Prostate gland (tissue), 2 donors: Measurements from ENCODE around the gene PRDM16. TPM values are rescaled to one million over a fixed set of nuclear protein-coding genes. Genes with fewer than 3 reads are reported as not detected.

Experiments used
- DNase-seq: peaks from one replicate; pipeline ENCODE4 v3.0.0-alpha.2; 2019; ENCODE audit warnings: low spot score
- H3K27ac ChIP-seq, 2 donors: fragments of 200-600 bp; sonication (generic); 2 replicates each; pipeline ENCODE4 v1.5.1; 2017 to 2019
- H3K27me3 ChIP-seq: fragments of 200-600 bp; sonication (generic); replicated peaks from 2 replicates; pipeline ENCODE4 v1.5.1; 2019; ENCODE audit not compliant: insufficient read depth
- H3K36me3 ChIP-seq, 2 donors: fragments of 200-600 bp; sonication (generic); 1 replicate in 1 of 2; 2 replicates in 1 of 2; pipeline versions ENCODE4 v1.5.1 to v1.8.1; 2017 to 2019
- H3K4me1 ChIP-seq: fragments of 200-600 bp; sonication (generic); replicated peaks from 2 replicates; pipeline ENCODE4 v1.5.1; 2019
- H3K4me3 ChIP-seq, 2 donors: fragments of 200-600 bp; sonication (generic); 2 replicates each; pipeline ENCODE4 v1.5.1; 2017 to 2019
- H3K9me3 ChIP-seq: fragments of 200-600 bp; sonication (generic); 2 replicates; pipeline ENCODE4 v1.5.1; 2017
- CTCF ChIP-seq, 4 experiments: fragments of 200-600 bp in 2 of 4; fragments of 450-650 bp in 2 of 4; sonication (generic) in 2 of 4; IDR thresholded peaks; 1 replicate in 3 of 4; 2 replicates in 1 of 4; pipeline ENCODE4 v1.5.1; 2016 to 2019; ENCODE audit warnings: antibody characterized with exemption in 4 of 4, mild to moderate bottlenecking in 2 of 4, moderate library complexity in 2 of 4
- POLR2A ChIP-seq: fragments of 450-650 bp; IDR thresholded peaks from one replicate; pipeline ENCODE4 v1.6.1; 2016; ENCODE audit warnings: antibody characterized with exemption, mild to moderate bottlenecking
- POLR2AphosphoS5 ChIP-seq: sonication (generic); formaldehyde crosslinking; IDR thresholded peaks from one replicate; pipeline ENCODE4 v1.6.1; 2017; ENCODE audit warnings: antibody characterized with exemption
- WGBS: methylation state at CpG from one replicate; pipeline ENCODE4 v1.1.5; 2018; 5-methylcytosine and 5-hydroxymethylcytosine counted together
- intact Hi-C: fragments of 100-400 bp; cut with DNase I; formaldehyde crosslinking; loops from one replicate; pipeline ENCODE4 v1.14.2; 2022
- total RNA-seq, 2 donors: library from RNA; depleted of rRNA; stranded (reverse); fragments of >200 nt; gene quantifications; one replicate each; pipeline ENCODE4 v1.1.0, GENCODE V29; 2016

The PRDM16 gene
- total RNA-seq, 2 donors from 2014 or later, result 0.23 to 6.5 TPM

DNA sequence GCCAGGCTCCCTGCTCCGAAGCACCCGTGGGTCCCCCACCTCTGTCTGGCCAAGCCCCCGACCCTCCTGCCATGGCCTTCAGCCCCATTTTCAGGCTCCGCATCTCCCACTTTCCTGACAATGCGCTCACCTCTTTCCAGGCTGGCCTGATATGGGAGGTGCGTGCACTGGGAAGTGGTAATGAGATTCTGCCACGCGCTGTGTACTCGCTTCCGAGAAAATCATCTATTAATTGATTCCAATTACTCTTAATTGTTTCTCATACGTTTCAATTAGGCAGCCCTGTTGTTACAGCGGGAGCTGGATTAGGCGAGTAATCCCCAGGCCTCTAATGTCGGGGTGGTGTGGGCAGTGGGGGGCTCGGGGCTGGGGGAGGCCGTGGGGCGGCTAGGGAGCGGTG, 263.0 kb downstream of the PRDM16 start:
- Histone ChIP-seq H3K4me1 (peaks cover 3% of the 10 kb centered on the region), H3K27ac (no peak overlapping the region), H3K9me3 (no peaks in the 10 kb centered on the region), H3K27me3 (no peaks in the 10 kb centered on the region), H3K36me3 (no peaks in the 10 kb centered on the region), H3K4me3 (no peak overlapping the region)
- intact Hi-C loops, result no loop called here
- DNase-seq, result no peak
- 85% methylated on average over 18 of the region's 18 CpGs for WGBS
- no peak for TF ChIP-seq POLR2A
- no peak for TF ChIP-seq CTCF (IDR thresholded peaks at IDR 0.05)
- no peak for TF ChIP-seq POLR2AphosphoS5

DNA sequence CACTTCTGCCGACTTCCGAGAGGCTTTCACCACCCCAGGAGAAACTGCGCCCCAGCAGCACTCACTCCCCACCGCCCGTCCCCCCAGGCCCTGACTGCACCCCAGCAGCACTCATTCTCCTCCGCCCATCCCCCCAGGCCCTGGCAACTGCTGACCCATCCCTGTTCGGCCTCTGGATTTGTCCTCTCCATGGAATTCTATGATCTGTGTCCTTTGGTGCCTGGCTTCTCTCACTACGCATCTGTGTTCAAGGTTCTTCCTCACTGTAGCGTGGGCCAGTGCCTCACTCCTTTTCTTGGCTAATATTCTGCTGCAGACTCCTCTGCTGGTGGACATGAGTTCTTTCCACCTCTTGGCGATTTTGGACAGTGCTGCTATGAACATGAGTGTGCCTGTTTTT, 263.7 kb downstream of the PRDM16 start:
- peaks cover 3% of the 10 kb centered on the region for H3K4me1 ChIP-seq
- H3K9me3 ChIP-seq, result no peaks in the 10 kb centered on the region
- whole genome bisulfite sequencing, result 93% methylated on average over 10 of the region's 10 CpGs
- H3K27me3 ChIP-seq, result no peaks in the 10 kb centered on the region
- no peak for TF ChIP-seq POLR2A
- TF ChIP-seq CTCF (IDR thresholded peaks at IDR 0.05), result no peak
- TF ChIP-seq POLR2AphosphoS5, result no peak
- DNase-seq, result no peak
- no peak overlapping the region for H3K27ac ChIP-seq
- no peak overlapping the region for H3K4me3 ChIP-seq
- H3K36me3 ChIP-seq, result no peaks in the 10 kb centered on the region
- intact Hi-C loops, result no loop called here

GRCh38 chr1:3333903-3334302, 264.9 kb downstream of the PRDM16 start:
- peak overlapping the region; percentile 38 to 70 for H3K27ac ChIP-seq
- DNase-seq, result peak; percentile 75
- peaks cover 3% of the 10 kb centered on the region for H3K4me1 ChIP-seq
- 35% methylated on average over 9 of the region's 9 CpGs for whole genome bisulfite sequencing
- H3K27me3 ChIP-seq, result no peaks in the 10 kb centered on the region
- no peak overlapping the region for H3K4me3 ChIP-seq
- H3K9me3 ChIP-seq, result no peaks in the 10 kb centered on the region
- intact Hi-C loops, result no loop called here
- peak; percentile 97 for TF ChIP-seq POLR2AphosphoS5
- TF ChIP-seq POLR2A, result peak; percentile 3
- no peak for TF ChIP-seq CTCF (IDR thresholded peaks at IDR 0.05)
- H3K36me3 ChIP-seq, result no peaks in the 10 kb centered on the region

DNA sequence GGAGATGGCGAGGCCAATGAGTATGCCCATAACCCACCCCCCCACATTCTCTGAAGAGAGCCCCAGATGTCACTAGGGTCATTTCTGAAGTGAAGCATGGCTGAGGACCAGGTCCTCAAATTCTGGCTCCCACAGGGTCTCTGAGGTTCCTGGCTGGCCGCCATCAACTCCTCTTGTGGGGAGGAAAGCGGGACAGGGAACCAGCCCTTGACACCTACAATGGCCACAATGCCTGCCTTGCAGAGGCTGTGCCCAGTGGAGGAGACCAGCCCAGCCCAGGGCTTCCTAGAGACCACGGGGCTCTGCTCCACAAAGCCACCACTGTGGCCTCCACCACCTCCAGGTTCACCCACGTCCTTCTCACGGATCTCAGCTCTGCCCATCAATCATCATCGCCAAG, 265.4 kb downstream of the PRDM16 start:
- Histone ChIP-seq H3K4me1 (peaks cover 3% of the 10 kb centered on the region), H3K4me3 (no peak overlapping the region), H3K9me3 (no peaks in the 10 kb centered on the region), H3K36me3 (no peaks in the 10 kb centered on the region), H3K27me3 (no peaks in the 10 kb centered on the region), H3K27ac (peak overlapping the region; percentile 38 to 70)
- no peak for DNase-seq
- intact Hi-C loops, result no loop called here
- no peak for TF ChIP-seq CTCF (IDR thresholded peaks at IDR 0.05)
- no peak for TF ChIP-seq POLR2A
- TF ChIP-seq POLR2AphosphoS5, result no peak
- WGBS, result 79% methylated on average over 7 of the region's 7 CpGs

DNA sequence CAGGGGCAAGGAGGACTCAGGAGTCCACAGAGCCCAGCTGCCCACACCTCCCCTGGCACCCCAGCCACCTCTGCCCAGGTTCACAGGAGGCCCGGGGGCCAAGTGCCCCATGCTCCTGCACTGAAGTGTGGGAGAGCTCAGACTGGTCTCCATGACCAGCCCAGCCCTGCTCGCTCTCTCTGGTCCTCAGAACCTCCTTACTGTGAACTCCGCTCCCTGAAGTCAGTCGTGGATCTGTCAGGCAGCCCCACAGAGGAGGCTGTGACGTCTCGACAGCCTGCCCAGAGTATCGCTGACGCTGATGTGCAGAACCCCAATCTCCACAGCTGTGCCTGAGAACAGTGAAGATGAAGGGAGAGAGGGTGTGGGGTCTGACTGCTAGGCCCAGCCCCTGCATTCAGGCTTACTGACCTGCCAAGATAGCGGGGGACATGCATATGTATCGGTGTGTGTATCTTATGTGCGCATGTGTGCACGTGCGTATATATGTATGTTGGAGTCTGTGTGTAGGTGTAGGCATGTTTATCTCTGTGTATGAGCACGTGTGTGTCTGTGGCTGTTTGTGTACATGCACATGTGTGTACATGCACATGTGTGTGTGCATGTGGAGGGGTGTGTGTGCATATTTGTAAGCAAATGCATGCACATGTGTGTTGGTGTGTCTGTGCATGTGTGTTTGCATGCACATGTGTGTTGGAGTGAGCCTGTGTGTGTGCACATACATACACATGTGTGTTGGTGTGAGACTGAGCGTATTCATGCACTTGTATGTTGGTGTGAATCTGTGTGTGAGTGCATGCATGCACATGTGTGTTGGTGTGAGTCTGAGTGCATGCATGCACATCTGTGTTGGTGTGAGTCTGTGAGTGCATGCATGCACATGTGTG, 267.0 kb downstream of the PRDM16 start:
- no peak for TF ChIP-seq POLR2A
- intact Hi-C loops, result no loop called here
- no peak for DNase-seq
- Histone ChIP-seq H3K36me3 (no peaks in the 10 kb centered on the region), H3K27ac (no peak overlapping the region), H3K9me3 (no peaks in the 10 kb centered on the region), H3K4me1 (peaks cover 3% of the 10 kb centered on the region), H3K4me3 (no peak overlapping the region), H3K27me3 (peaks cover 2% of the 10 kb centered on the region)
- 88% methylated on average over 15 of the region's 15 CpGs for WGBS
